ENCODE measurements around the gene BTG1.
"Not testable (repeated sequence)": the region's sequence is repeated elsewhere in the genome, so short reads cannot be mapped to it uniquely, and the experiment has no call there.

The BTG1 gene

GRCh38 chr12:92094301-92094700 lies 51.3 kb downstream of the BTG1 start:
- not testable (repeated sequence) for DNase-seq
